Testis (tissue), 2 donors: Measurements from ENCODE around the gene KBTBD12.

Experiments used
- POLR2A ChIP-seq: fragments of 450-650 bp; IDR thresholded peaks from one replicate; pipeline ENCODE4 v1.6.1; 2017; ENCODE audit warnings: antibody characterized with exemption, mild to moderate bottlenecking, moderate library complexity
- TF ChIP-seq, protein P1 (sequence below), 3 experiments: fragments of 450-650 bp in 2 of 3; fragments of 200-600 bp in 1 of 3; sonication (generic) in 1 of 3; IDR thresholded peaks; one replicate each; pipeline ENCODE4 v1.5.1; 2016 to 2019; ENCODE audit warnings: antibody characterized with exemption in 3 of 3, mild to moderate bottlenecking in 2 of 3, moderate library complexity in 1 of 3

DNA sequence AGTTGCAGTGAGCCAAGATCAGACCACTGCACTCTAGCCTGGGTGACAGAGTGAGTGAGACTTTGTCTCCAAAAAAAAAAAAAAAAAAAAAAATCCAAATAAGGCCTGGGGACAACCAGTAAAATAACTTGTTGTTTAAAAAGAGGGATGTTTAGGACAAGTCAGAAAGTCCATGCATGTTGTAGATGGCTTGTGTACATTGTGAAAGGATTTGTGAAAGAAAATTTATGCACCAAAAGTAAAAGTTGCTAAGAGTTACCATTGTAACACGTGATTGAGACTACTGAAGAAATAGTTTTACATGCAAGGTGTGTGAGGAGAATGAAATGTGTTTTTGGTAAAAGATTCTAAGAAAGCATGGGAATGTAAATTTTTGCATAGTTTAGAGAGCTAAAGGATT is 101.5 kb downstream of the KBTBD12 start:
- TF ChIP-seq, protein P1, sequence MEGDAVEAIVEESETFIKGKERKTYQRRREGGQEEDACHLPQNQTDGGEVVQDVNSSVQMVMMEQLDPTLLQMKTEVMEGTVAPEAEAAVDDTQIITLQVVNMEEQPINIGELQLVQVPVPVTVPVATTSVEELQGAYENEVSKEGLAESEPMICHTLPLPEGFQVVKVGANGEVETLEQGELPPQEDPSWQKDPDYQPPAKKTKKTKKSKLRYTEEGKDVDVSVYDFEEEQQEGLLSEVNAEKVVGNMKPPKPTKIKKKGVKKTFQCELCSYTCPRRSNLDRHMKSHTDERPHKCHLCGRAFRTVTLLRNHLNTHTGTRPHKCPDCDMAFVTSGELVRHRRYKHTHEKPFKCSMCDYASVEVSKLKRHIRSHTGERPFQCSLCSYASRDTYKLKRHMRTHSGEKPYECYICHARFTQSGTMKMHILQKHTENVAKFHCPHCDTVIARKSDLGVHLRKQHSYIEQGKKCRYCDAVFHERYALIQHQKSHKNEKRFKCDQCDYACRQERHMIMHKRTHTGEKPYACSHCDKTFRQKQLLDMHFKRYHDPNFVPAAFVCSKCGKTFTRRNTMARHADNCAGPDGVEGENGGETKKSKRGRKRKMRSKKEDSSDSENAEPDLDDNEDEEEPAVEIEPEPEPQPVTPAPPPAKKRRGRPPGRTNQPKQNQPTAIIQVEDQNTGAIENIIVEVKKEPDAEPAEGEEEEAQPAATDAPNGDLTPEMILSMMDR (IDR thresholded peaks at IDR 0.05): no peak
- no peak for TF ChIP-seq POLR2A
